GM21360 (cell line): ENCODE data around the gene TOLLIP.
"Not testable (repeated sequence)": the region's sequence is repeated elsewhere in the genome, so short reads cannot be mapped to it uniquely, and the experiment has no call there.

ENCODE experiments used
- ATAC-seq: cut with Tn5 transposase; IDR thresholded peaks from one replicate; pipeline ENCODE4 v1.9.1; 2021; ENCODE audit warnings: mild to moderate bottlenecking, moderate library complexity; ENCODE audit not compliant: unreplicated experiment

The TOLLIP gene

DNA sequence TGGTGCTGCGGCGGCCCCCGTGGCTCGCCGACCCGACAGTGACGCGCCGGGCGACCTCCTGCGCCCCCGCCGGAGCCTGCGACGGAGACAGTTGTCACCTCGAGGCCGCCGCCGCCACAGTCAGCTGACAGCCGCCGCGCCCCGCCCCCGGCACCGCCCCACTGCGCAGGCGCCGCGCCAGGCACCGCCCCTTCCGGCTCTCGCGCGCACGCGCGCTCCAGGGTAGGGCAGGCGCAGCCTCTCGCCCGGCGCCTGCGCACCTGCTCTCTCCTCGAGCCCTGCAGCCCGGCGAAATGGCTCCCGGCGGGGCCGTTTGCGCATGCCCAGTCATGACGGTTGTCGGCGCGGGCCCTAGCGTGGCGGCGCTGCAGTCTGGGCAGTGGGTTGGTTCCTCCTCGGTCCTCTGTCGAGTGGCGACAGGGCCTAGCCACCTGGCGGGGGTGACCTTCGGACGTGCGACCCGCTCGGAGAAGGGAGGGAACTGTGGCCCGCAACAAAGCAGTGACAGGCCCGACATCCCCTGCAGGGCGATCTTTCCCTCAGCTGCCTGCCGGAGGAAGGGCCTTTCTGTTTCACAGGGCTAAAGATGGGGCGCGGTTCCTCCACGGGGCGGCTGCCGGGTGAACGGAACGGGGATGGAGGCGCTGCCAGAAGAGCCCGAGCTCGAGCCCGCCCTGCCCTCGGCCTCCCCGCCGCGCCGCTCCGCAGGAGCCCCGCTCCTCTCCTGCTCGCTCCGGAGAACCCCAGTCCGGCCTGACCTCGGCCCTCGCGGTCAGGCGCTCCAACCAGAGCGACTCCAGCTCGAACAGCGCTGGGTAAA lies at the start of gene TOLLIP:
TSS of gene TOLLIP (minus strand) at position 135 of the 820 bp plus-strand sequence. CDS start at position 1, 134 bp downstream.
- ATAC-seq: peak; percentile 82

DNA sequence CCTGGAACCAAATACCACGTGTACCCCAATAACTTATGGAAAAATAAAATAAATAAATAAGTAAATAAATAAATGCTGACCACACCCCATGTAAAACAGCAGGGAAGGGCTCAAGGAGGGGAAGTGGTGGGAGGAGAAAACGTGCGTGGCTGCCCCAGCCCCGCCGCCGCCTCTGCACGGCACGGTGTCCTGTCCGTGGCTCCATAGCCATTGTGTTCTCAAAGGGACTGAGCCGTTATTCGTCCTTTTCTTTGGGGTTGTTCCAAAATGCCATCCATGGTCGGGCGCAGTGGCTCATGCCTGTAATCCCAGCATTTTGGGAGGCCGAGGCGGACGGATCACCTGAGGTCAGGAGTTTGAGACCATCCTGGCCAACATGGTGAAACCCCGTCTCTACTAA lies 49.5 kb upstream of the TOLLIP start:
- not testable (repeated sequence) for ATAC-seq

DNA sequence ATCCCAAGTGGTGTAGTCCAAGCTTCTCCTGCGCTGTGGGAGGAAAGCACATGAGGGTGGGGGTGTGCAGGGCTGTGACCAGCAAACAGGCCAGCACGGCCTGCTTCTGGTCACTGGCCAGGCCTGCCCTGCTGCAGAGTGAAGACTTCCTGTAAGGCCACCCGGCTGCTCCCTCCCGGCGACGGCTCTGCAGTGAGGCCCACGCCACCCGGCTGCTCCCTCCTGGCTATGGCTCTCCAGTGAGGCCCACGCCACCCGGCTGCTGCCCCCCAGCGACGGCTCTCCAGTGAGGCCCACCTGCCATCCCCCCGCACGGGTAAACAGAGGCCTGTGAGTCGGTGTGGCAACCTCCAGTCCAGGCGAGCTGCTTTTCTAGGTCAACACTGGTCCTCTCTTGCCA lies 48.9 kb upstream of the TOLLIP start:
- no peak for ATAC-seq

DNA sequence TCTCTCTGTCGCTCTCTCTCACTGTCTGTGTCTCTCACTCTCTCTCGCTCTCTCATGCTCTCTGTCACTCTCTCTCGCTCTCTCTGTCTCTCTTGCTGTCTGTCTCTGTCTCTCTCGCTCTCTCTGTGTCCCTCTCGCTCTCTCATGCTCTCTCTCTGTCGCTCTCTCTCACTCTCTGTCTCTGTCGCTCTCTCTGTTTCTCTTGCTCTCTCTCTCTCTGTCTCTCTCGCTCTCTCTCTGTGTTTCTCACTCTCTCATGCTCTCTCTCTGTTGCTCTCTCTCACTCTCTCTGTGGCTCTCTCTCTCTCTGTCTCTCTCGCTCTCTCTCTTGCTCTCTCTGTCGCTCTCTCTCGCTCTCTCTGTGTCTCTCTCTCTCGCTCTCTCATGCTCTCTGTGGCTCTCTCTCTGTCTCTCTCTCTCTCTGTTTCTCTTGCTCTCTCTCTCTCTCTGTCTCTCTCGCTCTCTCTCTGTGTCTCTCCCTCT lies 47.1 kb upstream of the TOLLIP start:
- no peak for ATAC-seq

DNA sequence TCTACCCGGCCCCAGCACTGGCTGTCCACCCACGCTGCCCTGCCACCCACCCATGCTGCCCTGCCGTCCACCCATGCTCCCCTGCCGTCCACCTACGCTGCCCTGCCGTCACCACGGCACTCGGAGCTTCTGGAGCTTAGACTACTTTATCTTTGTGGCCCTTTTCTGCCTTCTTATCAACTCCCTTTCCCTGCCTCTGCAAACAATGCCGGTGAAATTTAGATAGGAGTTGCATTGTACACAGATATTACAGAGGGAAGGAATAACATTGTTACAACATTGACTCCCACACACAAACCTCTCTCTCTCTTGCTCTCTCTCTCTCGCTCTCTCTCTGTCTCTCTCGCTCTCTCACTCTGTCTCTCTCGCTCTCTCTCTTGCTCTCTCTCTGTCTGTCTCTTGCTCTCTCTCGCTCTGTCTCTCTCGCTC lies 46.6 kb upstream of the TOLLIP start:
- no peak for ATAC-seq

DNA sequence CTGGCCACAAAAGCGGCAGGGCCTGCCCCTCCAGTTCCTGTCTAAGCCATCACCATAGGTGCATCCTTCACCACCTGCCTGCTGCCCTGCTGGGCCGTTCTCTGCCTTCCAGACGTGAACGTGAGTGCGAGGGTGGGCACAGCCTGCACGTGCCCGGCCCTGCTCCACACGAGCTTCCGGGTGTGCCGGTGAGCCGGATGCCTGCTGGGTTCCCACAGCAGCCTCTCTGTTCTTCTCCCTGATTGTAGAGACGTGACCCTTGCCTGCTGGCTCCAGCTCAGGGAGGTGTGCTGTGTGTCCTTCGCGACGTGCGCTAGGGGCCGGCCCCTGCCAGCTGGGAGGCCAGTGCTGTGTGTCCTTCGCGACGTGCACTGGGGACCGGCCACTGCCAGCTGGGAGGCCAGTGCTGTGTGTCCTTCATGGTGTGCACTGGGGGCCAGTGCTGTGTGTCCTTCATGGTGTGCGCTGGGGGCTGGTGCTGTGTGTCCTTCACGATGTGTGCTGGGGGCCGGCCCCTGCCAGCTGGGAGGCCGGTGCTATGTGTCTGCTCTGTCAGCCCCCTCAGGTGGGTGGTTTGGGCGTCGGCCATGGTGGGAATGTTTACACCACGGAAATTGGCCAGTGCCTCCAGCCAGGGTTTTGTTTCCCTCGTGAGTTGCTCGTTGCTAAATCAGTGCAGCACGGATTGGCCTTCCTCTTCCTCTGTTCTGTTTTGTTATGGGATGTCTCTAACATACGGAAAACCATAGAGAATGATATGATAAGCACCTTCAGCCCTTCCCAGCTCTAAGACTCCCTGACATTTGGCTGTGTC lies 44.9 kb upstream of the TOLLIP start:
- ATAC-seq: no peak

DNA sequence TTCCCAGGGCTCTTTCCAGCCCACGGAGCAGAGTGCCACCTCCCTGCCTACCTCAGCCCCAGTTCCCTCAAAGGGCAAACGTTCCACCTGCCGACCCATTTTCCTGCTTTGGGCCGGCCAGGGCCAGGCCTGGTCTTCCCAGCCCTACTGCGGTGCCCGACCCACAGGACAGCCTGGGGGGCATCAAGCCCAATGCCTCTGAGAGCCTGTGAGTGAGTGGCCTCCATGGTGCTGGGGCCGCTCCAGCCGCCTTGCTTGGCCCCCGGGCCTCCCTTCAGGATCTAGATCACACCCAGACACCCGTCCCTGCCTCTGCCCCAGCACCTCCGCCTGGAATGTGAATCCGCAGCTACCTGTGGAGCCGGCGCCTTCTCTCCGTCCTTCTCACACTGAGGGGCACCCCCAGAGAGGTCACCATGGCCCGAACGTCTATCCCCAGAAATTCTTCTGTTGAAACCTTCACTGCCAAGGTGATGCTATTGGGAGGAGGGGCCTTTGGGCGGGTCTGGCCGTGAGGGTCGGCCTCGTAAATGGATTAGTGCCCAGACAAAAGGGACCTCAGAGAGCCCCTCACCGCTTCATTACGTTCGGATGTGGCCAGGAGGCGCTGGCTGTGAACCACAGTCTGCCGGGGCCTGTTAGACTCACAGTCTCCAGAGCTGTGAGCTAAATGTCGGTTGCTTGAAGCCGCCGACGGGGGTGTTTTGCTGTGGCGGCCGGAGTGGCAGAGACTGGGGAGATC lies 44.1 kb upstream of the TOLLIP start:
- no peak for ATAC-seq

DNA sequence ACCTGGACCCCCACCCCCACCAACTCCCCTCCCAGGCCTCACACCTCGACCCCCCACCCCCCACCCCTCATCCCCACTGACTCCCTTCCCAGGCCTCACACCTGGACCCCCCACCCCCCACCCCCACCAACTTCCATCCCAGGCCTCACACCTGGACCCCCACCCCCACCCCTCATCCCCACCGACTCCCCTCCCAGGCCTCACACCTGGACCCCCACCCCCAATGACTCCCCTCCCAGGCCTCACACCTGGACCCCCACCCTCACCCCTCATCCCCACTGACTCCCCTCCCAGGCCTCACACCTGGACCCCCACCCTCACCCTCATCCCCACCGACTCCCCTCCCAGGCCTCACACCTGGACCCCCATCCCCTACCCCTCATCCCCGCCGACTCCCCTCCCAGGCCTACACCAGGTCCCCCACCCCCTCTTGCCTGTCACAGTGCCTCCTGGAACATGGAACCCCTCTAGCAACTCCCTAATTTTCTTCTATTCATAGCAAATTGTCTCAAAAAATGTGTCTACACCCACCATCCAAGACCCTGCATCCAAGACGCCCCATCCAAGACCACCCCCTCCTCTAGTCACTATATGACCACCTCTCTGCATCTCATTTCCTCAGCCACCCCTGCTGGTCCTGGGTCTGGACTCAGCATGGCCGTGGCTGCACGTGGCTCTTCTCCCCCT lies 43.4 kb upstream of the TOLLIP start:
- ATAC-seq: no peak

DNA sequence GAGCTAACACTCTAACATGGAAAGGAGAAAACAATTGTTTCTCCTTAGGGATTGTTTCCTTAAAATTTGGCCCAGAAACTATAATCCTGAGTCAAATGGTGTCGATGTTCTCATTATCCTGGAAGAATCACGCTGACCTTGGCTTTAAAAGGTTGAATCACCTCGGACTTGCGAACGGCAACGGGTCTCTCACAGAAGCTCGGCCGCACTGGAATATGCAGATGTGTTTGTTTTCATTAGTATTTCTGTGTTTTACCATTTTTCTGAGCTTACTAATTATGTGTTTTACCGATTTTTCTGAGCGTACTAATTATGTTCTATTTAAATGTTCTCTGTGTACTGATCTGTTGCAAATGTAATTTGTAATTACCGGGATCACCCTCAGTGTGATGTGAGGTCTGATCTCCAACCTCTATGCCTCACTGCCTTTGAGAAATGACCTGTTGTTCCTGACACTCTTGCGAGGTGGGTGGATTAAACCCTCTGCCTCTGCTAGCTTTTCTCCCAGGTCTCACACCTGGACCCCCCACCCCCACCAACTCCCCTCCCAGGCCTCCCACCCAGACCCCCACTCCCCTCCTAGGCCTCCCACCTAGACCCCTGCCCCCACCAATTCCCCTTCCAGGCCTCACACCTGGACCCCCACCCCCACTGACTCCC lies 42.0 kb upstream of the TOLLIP start:
- no peak for ATAC-seq

DNA sequence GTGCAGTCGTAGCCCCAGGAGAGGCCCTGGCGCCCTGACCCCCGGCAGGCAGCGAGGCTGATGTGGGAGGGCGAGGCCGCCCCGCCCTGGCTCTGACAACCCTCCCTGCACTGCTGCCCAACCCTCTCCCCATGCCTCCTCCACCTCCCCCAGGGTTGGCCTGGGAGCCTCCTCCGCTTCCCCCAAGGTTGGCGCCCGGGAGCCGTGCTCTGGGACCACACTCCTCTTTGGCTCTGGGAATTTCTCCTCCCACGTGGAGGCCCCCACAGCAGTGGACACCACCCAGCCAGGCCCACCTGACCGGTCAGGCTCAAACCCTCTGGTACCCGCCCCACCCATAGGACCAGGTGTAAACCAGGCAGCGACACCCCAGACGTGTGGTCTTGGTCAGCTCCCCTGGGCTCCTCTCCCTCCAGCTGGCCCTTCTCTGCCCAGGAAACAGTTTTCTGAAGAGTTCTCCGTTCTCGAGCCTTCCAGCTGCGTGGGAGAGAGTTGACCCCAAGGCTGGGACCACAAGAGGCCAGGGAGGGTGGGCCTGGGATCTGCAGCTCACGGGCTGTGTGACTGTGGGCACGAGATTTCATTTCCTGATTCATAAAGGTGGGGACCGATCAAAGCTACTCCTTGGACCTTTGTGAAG lies 40.8 kb upstream of the TOLLIP start:
- no peak for ATAC-seq

DNA sequence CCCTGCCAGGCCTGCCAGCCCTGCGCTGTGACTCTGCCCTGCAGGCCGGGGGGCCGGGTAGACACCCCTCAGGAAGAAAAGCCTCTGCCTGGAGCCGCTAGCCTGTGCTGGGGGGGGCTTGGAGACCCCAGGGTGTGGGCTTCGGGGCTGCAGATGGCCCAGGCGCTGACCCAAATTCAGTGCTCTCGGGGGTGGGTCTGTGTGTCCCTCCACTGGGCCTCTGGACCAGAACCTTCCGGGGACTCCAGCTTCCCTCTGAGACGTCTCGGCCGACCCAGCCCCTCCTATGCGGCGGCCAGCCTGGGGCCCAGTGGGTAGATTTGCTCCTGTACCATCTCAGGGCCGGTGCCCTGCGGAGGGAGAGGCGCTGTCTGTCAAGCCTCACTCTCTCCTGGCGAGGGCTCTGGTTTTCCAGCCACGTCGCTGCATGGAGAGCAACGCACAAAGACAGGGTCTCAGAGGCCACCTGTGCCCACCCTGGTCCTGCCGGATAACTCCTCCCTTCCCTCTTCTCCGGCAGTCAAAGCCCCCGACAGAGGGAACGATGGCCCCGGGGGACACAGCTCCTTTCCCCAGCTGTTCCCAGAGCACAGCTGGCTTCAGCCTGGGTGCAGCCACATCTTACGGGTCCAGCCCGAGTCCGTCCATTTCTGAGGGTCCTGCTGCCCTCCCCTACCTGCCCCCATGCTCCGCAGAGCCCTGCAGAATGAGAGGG lies 40.1 kb upstream of the TOLLIP start:
- ATAC-seq: no peak

DNA sequence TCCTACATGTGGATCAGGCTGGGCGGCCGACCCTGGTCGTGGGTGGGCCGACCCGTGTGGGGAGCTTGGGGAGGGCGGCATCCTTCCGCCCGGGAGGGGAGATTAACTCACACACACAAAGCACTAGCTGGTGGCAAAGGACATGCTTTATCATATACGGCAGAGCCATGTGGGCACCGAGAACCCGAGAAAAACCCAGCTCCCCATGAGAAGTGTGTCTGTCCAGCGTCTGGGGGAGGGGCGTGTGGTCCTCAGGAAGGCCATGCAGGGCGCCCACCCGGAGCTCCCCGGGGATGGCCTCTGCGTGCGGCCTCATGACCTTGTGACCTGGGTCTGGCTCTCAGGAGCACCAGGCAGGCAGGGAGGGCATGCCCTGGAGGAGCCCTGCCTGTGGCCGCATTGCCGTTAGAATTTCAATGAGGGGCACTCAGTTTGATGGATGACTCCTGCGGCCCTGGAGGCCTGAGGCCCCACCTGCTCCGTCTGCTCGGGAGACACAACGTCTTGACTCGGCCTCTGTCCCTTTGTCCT lies 39.4 kb upstream of the TOLLIP start:
- ATAC-seq: no peak

DNA sequence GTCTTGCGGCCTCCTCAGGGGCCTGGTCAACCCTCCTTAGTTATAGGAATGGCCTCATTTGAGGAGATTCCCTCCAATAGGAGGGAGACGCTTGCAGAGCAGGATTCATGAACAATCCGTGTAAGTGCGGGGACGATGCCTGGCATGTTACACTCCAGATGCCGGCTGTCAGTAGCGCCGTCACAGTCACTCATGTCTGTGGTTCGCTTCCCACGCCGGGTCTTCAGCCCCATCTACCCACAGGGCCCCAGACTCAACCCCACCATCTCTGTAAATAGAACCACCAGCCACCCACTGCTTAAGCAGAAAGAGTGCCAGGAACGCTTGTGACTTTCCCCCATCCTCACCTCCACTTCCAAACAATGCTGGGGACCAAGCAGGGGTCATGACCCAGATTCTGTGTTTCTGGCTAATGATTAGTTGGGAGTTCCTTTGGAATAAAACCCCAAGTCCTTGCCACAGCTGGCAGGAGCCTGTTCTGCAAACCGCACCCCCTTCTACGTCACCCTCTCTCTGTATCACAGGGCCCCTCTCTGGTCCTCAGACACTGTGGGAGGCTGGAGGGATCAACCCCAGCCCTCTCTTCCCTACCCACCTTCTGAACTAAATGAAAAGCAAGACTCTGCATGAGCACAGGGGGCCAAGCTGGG lies 38.8 kb upstream of the TOLLIP start:
- ATAC-seq: no peak

DNA sequence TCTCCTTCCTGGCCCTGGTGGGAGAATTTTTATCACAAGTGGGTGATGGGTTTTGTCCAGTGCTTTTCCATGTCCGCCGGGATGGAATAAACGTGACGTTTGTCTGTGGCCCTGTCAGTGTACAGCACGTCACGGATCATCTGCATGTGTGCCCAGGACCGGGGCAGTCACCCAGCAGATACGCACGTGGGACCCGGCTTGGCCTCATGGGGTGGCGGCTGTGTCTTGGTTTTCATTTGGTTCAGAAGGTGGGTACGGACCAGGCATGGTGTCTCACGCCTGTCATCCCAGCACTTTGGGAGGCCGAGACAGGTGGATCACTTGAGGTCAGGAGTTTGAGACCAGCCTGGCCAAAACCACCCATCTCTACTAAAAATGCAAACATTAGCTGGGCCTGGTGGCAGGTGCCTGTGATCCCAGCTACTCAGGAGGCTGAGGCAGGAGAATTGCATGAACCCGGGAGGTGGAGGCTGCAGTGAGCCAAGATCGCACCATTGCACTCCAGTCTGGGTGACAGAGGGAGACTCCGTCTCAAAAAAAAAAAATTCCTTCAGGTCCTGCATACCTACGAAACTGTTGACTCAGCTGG lies 38.1 kb upstream of the TOLLIP start:
- ATAC-seq: not testable (repeated sequence)

DNA sequence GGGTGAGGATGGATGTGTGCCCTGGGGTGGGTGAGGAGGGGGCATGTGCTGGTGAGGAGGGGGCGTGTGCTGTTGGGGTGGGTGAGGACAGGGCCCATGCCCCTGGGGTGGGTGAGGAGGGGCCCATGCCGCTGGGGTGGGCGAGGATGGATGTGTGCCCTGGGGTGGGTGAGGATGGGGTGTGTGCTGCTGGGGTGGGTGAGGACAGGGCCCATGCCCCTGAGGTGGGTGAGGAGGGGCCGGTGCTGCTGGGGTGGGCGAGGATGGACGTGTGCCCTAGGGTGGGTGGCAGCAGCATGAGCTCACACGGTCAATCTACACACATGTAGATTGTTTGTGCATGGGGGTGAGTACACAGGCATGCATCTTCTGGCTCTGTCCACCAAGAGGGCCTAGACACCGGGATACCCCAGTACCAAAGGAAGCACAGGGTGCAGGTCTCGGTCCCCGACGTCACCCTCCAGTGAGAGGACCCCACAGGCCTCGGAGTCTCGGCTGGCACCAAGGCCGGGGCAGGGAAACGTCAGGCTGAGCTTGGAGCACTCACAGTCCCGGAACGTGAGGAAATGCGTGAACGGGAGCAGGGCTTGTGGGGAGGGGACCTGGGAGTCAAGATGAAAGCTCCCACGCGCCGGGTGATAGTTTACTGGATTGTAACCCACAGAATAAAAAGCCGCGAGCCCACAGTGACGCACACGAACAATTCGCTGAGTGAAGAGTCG lies 37.4 kb upstream of the TOLLIP start:
- no peak for ATAC-seq

DNA sequence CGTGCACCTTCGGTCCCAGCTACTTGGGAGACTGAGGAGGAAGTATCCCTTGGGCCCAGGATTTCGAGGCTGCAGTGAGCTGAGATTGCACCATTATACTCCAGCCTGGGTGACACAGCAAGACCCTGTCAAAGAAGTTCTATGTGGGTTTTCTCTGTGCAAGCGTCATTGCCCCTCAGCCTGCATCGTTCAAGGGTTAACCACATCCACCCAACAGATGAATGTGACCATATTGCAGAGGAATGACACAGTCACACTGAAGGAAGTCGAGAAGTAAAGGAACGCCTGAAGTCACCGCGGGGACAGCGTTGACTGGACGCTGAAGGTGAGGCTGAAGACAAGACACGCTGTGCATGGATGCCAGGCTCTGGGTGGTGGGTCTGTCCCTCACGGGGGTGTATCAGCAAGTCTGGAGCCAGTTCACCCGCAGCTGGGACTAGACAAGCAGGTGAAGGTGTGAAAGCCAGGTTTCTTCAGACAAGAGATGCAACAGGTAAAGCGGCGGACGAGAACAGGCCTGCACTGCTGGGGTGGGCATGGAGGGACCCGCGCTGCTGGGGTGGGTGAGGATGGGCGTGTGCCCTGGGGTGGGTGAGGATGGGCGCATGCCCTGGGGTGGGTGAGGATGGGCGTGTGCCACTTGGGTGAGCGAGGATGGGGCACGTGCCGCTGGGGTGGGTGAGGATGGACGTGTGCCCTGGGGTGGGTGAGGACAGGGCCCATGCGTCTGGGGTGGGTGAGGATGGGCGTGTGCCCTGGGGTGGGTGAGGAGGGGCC lies 36.5 kb upstream of the TOLLIP start:
- ATAC-seq: no peak
